HG03439 (cell line): ENCODE results near the gene NRP1.

Source experiments
- ATAC-seq: cut with Tn5 transposase; IDR thresholded peaks from one replicate; pipeline ENCODE4 v1.9.1; 2021; ENCODE audit warnings: mild to moderate bottlenecking, moderate library complexity; ENCODE audit not compliant: unreplicated experiment

Gene NRP1

DNA sequence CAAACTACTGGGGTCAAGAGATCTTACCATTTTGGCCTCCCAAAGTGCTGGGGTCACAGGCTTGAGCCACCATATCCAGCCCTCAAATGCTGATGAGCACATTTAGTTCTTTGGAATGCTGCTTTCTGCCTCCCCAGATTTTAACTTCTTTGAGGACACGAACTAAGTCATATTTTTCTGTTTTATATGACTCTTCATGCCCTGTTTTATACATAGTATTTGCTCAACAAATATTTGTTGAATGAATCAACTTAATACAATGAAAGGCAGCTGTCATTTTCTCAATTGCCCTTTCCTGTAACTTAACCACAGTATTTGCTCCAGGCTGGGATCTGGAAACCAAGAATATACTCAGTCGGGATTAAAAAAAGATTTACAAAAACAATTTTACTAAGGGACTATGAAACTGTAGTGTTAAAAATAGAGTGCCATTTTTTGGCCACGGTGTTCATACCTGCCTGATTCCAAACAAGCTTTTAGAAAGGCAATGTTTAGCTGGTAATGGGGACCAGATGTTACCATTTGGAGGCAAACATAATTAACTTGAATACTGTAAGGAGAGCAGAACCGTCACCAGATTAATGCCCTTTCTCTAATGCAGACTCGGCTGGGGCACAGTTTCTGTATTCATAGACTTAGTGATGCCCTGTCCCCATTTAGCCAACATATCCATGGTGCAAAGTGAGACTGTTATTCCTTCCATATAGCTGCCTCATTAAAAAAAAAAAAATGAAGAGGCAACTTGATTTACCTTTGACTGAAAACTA is 117.6 kb downstream of the NRP1 start:
- no peak for ATAC-seq

DNA sequence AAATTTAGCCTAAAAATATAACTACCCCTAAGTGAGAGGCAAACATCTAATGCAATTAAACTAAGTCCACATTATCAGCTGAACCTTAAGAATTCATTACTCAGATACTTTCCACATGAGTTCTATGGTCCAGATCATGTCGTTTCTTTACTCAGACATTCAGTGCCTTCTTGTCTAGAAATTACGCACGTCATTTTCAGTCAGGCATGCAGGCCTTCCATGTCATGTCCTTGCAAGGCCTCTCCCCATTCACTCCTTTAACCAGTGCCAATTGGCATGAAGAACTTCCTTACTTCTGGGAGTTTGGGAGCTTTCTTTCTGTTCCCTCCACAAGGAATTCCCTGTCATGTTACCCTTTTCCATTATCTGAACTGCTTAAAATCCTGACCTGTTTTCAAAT is 118.8 kb downstream of the NRP1 start:
- no peak for ATAC-seq

DNA sequence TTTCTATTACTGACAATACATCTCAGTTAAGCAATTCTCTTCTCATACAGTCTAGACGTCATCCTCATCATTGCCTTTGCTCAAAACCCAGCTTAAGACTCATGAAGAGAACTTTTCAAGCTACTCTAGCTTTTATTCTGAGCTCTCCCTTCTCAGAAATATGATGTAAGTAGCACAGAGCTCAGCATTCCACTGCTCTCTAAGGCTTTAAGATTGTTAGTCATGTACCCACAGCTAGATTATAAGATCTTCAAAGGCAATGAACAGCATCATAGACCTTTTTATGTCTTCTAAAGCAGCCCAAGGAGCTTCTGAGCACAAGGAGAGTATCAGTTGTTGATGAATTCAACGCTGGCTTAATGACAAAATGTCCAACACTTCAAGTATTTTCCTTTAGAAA is 119.3 kb downstream of the NRP1 start:
- no peak for ATAC-seq

DNA sequence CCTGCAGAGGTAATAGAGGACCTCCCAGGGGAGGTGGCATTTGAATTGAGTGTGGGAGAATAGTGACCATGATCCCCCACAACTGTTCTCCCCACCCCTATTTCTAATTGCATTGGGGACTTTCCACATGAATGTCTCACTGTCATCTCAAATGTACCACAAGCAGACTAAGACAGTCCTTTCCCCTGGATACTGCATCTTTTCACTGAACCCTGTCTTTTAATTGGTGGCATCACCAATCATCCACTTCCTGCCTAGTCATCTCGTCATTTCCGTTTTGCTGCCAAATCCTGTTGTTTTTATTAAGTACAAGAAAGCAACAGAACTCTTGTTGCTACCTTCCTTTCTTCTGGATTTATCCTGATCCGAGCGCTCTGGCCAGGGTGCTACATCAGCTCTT is 120.3 kb downstream of the NRP1 start:
- no peak for ATAC-seq

DNA sequence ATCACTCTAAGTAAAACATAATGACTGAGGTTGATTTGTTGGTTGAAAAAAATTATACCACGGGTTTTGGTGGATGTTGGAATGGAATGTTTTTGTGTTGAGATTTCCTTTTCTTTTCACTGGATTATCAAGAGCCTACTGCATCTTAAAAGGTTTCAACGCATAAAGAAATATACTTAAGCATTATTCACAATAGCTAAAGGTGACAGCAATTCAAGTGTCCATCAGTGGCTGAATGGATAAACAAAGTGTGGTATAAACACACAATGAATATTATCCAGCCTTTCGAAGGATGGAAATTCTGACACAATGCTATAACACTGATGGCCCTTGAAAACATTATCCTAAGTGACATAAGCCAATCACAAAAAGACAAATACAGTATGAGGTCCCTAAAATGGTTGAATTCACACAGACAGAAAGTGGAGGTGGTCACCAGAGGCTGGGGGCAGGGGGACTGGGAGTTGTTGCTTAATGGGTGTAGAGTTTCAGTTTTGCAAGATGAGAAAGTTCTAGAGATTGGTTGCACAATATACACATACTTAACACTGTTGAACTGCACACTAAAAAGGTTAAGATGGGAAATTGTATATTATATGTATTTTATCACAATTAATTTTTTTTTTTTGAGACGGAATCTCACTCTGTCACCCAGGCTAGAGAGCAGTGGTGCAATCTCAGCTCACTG is 122.3 kb downstream of the NRP1 start:
- no peak for ATAC-seq

DNA sequence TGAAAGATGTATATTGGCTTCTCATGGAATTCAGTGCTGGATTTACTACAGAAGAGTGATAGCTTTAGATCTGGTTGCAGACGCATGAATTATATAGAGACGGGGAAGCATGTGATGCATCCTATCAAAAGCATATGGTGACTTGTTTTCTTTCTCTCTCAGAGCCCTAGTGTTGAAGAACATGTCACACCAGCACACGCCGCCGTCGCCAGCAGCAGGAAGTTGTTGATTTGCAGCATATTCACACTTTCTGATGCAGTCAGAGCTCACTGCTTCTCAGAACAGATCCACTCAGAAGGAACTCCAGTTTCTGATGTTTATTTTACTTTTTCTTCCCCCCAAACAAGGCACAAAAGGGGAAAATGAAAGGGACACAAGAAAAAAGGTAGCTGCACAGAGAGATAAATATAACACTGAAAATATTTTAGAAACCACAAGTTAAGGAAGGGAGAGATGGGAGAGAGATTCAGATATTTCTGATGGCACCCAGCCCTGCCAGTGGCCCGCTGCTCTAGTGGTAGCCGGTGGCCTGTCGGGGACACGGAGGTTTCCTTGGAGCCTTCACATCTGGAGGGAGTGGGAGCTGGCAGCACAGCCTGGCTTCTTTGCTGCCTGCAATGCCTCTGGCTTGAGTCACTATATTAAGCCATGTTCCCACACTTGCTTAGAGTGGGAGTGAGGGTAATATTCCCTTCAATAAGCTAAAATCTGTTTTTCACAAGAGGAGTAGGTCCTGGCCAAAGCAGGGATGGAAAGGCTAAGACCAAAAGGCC is 123.2 kb downstream of the NRP1 start:
- ATAC-seq = no peak

DNA sequence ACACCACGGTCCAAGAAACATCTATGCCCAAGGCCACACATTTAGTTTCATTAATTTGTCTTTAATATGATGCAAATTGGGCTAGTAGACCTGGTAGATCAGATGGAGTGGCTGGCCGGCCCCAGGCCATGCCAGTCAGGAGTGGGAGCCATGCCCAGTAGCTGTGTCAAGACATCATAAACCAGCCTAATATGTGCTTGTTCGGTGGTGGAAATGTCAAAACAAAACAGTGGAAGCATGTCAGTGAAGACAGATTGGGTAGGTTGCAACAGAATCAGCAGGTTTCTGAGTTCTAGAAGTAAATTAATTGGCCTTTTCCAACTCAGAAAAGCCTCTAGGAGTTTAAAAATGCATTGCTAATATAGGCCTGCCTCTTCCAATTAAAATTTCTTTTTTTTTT is 124.7 kb downstream of the NRP1 start:
- ATAC-seq = no peak

DNA sequence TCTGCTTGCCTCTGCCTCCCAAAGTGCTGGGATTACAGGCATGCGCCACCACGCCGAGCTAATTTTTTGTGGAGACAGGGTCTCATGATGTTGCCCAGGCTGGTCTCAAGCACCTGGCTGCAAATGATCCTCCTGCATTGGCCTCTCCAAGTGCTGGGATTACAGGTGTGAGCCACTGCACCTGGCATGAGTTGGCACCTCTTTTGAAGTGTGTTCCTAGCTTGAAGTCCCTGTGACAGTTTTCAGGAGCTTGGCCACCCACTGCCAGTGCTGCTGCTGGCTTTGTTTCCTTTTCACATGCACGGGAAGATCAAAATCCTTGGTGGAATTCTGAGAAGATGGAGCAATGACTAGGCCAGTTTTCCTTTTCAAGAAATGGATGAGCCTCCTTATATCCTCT is 126.3 kb downstream of the NRP1 start:
- ATAC-seq = no peak

DNA sequence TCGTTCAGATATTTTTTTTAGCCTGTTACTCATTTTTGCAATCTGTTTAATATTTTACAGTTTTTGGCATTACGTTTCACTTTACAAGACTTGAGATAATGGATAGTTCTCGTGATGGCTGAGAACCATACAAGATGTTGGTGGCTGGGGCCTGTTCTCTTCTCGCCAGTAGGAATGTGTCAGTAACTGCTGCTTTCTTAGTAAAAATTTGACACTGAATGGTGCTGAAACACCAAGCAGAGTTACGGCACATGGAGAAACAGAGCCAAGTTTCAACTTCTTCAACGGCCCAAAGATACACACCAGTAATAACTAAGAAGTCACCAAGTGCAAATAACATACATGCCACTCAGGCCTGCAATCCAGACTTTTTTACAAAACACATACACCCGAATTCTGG is 130.4 kb downstream of the NRP1 start:
- ATAC-seq = no peak

DNA sequence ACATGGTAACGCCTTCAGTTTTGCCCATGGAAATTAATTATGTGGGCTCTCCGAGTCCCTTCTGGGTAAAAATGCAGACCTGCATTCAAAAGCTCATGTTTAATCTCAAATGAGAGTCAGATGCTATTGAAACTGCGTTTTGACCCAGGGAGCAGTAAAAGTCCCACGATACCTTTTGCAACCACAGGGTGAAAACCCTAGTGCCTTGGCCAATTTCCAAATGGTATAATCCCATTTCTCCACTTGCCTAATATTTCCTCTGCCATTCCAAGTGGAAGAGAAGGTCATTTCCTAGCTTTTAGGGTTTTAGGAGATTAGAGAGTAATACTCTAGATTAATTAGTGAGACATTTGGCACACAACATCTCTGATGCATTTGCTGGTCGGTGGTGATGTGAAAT is 132.5 kb downstream of the NRP1 start:
- no peak for ATAC-seq

DNA sequence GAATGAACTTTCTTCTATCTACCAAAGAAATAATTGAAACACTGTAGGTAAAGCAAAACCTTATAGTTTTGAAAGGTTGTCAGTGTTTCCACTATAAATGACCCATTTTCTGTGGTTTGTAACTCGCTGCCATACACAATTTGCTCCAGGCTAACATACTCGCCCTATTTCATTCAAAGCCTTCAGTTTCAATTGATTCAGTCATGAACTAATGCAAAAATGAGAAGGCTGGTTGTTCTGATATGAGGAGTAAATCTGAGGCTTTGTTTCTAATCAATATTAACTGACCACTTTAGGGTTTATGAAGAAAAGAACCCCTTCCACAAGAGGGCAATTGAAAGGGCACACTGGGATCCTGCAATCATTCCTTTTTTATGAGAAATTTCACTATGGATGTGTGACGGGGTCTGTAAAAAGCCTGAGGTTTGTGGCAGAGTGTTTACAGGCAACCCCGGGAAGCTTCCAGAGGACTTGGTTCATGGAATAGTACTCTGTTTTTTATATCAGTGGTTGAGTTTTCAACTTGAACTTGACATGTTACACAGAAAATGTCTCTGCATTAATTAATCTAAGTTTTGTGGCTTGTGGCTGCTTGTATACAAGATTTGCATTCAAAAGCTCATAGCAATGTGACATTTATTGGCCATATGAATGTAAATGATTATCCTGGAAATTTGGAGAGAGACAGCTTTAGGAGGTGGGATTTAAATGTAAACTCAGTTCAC is 133.2 kb downstream of the NRP1 start:
- ATAC-seq = no peak

DNA sequence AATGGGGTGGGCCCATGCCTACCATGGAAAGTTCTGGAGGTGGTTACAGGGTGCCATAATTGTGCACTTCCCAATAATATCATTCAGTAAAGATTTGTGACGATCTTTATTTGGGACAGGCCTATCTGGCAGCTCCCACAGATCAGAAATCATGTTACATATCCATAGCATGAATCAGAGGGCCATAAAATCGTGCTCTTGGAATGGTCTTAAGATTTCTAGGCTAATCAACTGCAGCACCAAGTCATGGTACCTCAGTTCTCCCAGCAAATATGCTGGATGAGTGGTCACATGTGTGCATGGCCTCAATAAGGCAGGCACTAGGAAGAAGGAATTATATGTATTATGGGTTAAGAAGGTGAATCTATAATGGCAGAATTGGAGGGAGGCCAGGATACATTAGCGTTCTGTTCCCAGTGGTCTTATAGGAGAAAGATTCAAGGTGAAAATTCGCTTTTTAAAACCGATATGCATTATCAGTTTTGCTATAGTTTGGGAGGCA is 134.7 kb downstream of the NRP1 start:
- ATAC-seq = no peak

DNA sequence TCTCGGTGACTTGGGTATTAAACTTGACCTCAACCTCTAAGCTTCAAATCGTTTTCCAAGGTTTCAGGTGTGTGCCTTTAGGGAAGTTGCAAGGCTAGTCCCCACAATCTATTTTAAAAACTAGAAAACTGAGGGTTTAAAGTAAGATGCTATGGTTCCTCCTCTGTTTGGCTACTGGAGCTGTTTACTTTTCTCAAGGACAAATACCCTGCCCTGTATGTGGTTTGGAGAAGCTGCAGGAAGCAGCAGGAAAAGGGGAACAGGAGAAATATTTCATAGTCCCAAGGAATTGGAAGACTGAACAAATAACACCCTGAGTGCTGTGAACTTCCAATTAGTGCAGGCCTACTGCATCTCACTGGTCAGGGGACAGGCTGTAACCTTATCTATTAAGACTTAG is 135.9 kb downstream of the NRP1 start:
- ATAC-seq = no peak

DNA sequence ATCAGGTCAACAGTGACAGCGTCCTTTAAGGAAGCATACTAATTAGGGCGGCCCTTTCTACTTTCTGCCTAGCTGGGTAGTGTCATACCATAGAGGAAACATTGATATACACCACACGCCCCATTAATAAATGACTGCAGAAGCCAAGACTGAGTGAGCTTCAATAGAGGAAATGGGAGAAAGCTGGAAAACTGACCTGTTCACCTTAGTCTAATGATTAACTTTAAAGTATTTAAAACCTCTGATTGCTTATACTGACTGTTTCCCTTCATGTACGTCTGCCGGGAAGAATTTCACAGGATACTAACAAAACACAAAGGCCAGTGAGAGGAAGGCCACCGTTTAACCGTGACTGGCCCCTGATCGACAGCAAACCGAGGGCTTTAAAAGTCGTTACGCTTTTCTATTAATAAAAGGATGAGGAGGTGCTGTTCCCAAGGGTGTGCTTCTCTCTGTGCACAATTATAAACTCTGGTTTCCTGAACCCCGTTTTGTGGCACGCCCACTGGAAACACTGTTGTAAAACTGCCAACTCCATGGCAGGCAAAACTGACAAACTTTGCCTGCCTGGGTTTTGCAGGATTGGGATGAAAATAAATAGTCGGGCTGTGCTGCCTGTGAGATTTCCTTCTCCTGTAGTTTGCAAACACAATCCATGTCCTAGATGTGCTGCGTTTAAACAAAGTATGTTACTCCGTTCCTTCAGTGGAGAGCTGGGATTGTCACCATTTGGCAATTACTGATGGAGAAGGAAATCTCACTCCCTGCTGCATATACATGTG is 137.6 kb downstream of the NRP1 start:
- no peak for ATAC-seq

DNA sequence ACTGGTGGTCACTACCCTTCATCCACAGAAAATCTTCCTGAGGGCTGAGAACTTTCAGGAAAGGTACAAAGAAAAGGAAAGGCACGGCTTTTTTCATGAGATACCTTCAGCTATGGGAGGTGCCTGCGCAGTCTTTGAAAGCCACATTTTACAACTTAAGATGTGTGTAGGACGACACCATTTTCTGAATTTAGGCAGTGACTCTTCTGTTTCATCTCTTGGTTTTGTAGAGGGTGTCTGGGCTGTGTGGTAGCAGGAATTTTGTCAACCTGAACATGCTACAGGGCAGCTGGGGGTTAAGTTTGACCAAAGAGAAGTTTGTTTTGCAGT is 138.1 kb downstream of the NRP1 start:
- no peak for ATAC-seq

DNA sequence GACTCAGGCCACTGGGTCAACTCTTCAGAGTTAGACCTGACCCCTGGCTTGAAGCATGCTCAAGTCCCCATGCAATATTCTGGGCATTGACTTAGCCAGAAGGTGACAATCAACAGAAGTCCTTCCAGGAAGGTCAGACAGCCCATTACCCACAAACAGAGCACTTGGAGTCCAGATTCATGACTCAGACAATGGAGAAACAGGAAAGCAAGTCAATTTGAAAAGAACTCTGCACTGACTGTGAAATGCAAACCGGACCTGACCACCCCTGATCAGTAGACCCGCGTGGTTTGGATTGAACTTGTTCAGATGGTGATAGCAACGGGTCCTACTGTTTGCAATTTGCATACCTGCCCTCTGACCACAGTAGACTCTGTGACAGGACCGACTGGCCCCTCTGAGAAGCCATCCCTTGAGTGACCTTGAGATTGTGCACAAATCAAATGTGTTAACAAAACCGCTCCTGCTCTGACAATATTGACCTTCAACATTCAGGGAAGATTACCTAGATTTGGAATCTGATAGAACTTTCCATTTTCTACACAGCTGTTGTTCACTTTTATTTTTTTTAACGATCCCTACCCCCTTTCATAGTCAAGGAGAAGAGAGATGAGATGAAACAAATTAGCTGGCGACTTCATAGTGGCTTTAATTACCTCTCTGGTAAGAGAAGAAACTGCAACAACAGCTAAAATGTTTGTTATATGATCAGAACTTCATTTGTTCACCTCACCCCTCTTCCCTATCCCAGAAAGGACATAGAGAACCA is 138.7 kb downstream of the NRP1 start:
- no peak for ATAC-seq

DNA sequence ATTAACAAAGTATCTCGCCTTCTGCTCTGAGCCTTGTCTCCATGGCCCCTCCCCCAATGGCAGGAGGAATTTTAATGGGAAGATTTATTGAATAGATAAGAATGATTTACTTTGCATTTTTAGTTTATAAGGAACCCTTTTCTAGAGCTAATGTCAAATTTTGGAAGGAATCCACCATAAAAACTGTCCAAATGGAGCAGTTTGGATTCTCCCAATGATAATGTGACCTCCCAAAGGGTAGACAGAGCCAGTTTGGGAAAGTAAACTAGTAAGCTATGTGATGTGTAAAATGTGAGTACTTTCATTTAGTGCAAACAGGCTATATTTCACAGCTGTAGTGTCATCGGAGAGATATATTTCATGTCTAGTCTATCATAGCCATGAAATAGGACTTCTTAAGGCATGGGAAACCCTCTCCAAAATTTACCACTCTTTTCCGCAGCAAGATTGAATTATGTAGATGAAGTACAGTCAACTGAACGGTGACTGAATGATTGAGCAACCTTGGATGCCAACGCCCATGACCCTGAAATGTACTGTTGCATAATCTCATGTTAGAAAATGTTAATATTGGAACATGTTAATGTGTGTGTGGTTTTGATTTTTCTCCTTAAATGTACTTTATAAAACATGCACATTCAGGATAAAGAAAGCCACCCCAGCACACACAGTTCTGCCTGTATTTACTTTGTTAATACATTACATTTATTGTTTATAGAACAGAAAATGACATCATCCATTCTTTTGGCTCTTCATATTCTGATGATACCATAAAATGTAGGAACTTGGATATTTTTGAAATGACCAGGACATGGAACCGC is 140.6 kb downstream of the NRP1 start:
- ATAC-seq = no peak

DNA sequence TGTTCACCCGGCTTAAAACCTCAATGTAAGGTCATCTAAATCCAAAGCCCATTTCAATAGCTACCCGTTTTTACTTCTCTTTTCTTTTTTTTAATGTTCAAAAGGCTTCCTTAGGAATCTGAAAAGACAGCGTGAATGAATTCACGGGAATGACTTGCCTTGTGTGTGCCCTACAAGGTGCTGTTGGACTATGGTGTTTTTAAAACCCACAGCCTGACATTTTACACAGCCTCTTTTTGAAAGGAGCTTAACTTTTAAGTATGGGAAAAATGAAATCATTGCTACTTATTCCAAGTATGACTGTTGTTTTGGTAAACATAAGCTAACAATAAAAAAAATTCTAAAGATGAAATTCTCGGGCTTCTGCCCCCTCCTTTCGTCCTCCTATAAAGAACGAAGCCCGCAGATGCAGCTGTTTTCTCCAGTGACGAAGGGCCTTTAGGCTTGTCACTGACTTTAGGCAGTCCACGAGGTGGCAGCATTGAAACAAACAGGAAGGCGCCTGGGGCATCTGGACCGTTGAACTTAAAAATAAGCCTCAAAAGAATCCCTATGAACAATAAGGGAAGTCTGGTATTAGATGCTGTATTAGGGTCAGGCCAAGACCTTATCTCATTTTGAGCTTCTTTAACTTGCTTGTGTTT is 141.3 kb downstream of the NRP1 start:
- no peak for ATAC-seq
